ENCODE measurements around the gene CDH13.

The CDH13 gene

GRCh38 chr16:82954224-82954929 lies 327.6 kb downstream of the CDH13 start:
- DNase-seq (ENCODE audit: low spot score), result no peak

GRCh38 chr16:82955741-82956348 lies 329.1 kb downstream of the CDH13 start:
- no peak for DNase-seq (ENCODE audit: low spot score)

- DNase-seq (ENCODE audit: low spot score), result no peak
Measured at GRCh38 chr16:82957212-82957611, 330.4 kb downstream of the CDH13 start.

- DNase-seq (ENCODE audit: low spot score), result no peak
Measured at GRCh38 chr16:82960918-82961317, 334.1 kb downstream of the CDH13 start.

GRCh38 chr16:82963653-82964052 lies 336.9 kb downstream of the CDH13 start:
- DNase-seq (ENCODE audit: low spot score), result no peak

- no peak for DNase-seq (ENCODE audit: low spot score)
Measured at GRCh38 chr16:82965808-82966207, 339.0 kb downstream of the CDH13 start.

- no peak for DNase-seq (ENCODE audit: low spot score)
Measured at GRCh38 chr16:82967424-82967823, 340.7 kb downstream of the CDH13 start.

GRCh38 chr16:82971126-82971525 lies 344.4 kb downstream of the CDH13 start:
- no peak for DNase-seq (ENCODE audit: low spot score)

- DNase-seq (ENCODE audit: low spot score), result no peak
Measured at GRCh38 chr16:82972331-82972919, 345.7 kb downstream of the CDH13 start.

- no peak for DNase-seq (ENCODE audit: low spot score)
Measured at GRCh38 chr16:82979406-82980111, 352.8 kb downstream of the CDH13 start.

- no peak for DNase-seq (ENCODE audit: low spot score)
Measured at GRCh38 chr16:82980810-82981209, 354.0 kb downstream of the CDH13 start.

GRCh38 chr16:82987767-82988166 lies 361.0 kb downstream of the CDH13 start:
- no peak for DNase-seq (ENCODE audit: low spot score)

- DNase-seq (ENCODE audit: low spot score), result no peak
Measured at GRCh38 chr16:82990155-82990554, 363.4 kb downstream of the CDH13 start.

GRCh38 chr16:82991410-82991809 lies 364.6 kb downstream of the CDH13 start:
- DNase-seq (ENCODE audit: low spot score), result no peak

- no peak for DNase-seq (ENCODE audit: low spot score)
Measured at GRCh38 chr16:82991966-82992675, 365.4 kb downstream of the CDH13 start.

- DNase-seq (ENCODE audit: low spot score), result no peak
Measured at GRCh38 chr16:82992786-82993185, 366.0 kb downstream of the CDH13 start.

- DNase-seq (ENCODE audit: low spot score), result no peak
Measured at GRCh38 chr16:82993415-82993814, 366.6 kb downstream of the CDH13 start.

- DNase-seq (ENCODE audit: low spot score), result no peak
Measured at GRCh38 chr16:82993926-82994325, 367.2 kb downstream of the CDH13 start.

GRCh38 chr16:82995286-82995923 lies 368.6 kb downstream of the CDH13 start:
- no peak for DNase-seq (ENCODE audit: low spot score)

- DNase-seq (ENCODE audit: low spot score), result no peak
Measured at GRCh38 chr16:82995924-82996441, 369.2 kb downstream of the CDH13 start.

GRCh38 chr16:82996814-82997213 lies 370.0 kb downstream of the CDH13 start:
- DNase-seq (ENCODE audit: low spot score), result no peak

All from globus pallidus (tissue), 1 donor.